GM12873 (cell line): ENCODE measurements around the gene CEP85.

Experiments used
- TF ChIP-seq, protein P1 (sequence below): IDR thresholded peaks from 2 replicates; pipeline ENCODE4 v1.5.1; 2012; ENCODE audit warnings: low read depth, mild to moderate bottlenecking, moderate library complexity, low read length, control low read depth; ENCODE audit not compliant: insufficient read depth; ENCODE audit errors: missing control alignments

CEP85 gene, protein sequence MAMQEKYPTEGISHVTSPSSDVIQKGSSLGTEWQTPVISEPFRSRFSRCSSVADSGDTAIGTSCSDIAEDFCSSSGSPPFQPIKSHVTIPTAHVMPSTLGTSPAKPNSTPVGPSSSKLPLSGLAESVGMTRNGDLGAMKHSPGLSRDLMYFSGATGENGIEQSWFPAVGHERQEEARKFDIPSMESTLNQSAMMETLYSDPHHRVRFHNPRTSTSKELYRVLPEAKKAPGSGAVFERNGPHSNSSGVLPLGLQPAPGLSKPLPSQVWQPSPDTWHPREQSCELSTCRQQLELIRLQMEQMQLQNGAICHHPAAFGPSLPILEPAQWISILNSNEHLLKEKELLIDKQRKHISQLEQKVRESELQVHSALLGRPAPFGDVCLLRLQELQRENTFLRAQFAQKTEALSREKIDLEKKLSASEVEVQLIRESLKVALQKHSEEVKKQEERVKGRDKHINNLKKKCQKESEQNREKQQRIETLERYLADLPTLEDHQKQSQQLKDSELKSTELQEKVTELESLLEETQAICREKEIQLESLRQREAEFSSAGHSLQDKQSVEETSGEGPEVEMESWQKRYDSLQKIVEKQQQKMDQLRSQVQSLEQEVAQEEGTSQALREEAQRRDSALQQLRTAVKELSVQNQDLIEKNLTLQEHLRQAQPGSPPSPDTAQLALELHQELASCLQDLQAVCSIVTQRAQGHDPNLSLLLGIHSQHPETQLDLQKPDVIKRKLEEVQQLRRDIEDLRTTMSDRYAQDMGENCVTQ

DNA sequence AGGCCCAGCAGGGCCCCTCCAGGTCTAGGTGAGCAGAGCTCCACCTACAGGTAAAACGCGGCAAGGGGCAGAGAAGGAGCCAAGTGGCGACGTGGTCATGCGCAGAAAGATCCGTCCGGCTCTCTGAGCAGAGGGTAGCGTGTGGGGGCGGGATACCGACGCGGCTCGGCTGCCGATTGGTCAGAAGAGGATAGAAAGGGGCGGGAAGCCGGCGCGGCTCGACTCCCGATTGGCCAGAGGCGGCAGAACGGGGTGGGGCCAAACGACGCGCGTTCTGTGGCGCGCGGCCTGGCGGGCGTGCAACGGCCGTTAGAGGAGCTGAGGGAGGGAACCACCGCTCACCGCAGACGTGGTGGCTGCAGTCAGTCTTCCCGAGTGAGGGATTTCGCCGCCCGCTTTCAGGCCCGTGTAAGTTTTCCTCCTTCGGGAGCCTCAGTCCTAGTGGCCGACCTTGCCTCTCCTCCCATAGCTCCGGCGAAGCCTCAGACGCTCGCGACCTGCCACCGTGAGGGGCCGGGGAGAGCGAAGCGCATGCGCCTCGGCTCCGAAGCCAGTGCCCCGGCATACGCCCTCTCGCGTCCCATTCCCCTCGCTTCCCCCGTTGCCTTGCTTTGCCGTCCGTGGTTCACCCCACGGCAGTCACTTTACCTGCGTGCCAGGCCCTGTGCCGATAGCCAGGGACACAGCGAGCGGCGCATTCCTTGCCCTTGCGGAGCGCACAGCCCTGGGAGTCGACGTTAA is at the start of gene CEP85:
TSS of gene CEP85 (plus strand) at position 298 of the 741 bp plus-strand sequence. CDS start 5,584 bp downstream, outside the sequence.
- TF ChIP-seq, protein P1, sequence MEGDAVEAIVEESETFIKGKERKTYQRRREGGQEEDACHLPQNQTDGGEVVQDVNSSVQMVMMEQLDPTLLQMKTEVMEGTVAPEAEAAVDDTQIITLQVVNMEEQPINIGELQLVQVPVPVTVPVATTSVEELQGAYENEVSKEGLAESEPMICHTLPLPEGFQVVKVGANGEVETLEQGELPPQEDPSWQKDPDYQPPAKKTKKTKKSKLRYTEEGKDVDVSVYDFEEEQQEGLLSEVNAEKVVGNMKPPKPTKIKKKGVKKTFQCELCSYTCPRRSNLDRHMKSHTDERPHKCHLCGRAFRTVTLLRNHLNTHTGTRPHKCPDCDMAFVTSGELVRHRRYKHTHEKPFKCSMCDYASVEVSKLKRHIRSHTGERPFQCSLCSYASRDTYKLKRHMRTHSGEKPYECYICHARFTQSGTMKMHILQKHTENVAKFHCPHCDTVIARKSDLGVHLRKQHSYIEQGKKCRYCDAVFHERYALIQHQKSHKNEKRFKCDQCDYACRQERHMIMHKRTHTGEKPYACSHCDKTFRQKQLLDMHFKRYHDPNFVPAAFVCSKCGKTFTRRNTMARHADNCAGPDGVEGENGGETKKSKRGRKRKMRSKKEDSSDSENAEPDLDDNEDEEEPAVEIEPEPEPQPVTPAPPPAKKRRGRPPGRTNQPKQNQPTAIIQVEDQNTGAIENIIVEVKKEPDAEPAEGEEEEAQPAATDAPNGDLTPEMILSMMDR, result peak; percentile 93

DNA sequence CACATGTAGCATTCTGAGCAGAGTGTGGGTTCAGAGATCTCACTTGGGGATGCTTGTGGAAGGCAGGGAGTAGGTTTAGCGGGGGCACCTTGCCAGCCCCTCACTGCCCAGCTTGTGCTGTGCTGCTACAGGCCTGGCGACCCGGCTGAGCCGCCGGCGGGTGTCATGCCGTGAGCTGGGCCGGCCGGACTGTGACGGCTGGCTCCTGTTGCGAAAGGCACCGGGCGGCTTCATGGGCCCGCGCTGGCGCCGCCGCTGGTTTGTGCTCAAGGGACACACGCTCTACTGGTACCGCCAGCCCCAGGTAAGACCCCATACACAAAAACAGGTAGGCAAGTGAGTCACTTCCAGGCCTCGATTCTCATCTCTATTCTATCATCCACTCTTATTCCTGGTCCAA is 49.1 kb upstream of the CEP85 start:
- TF ChIP-seq, protein P1, result no peak

DNA sequence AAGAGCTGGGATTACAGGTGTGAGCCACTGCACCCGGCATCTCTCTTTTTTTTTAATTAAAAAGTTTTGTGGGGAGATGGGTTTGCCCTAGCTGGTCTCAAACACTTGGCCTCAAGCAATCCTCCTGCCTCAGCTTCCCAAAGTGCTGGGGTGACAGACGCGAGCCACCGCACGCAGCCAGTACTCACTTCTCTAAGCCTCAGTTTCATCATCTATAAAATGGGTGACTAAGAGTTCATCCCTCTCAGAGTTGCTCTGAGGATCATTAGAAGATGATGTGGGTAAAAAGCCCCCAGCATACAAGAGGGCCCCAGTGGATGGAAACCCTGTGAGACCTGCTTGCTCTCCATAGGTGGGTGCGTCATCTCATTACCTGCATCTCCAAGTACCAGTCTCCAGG is 46.1 kb upstream of the CEP85 start:
- TF ChIP-seq, protein P1, result no peak

DNA sequence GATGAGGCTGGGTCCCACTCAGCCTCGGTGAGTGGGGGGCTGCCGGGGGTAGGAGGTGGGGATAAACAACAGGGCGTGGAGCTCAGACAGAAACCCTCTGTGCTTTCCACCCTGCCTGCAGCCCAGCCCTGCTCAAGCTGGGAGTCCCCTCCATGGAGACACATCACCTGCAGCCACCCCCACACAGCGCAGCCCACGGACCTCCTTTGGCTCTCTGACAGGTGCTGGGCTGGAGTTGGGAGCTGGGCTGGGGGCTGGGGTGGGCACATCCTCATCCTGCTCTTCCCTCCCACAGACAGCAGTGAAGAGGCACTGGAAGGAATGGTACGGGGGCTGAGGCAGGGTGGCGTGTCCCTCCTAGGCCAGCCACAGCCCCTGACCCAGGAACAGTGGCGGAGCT is 45.5 kb upstream of the CEP85 start:
- TF ChIP-seq, protein P1, result no peak

DNA sequence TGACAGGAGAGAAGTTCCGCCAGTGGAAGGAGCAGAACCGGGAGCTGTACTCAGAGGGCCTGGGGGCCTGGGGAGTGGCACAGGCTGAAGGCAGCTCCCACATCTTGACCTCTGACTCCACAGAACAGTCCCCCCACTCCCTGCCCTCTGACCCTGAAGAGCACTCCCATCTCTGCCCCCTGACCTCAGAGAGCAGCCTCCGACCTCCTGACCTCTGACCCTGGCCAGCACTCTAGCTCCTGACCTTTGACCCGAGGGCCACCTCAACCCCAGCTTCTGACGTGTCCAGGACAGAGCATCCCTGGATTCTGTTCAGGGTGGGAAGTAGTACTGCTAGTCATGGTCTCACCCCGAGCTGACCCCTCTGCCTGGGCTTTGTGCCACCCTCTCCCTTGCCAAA is 44.7 kb upstream of the CEP85 start:
- TF ChIP-seq, protein P1, result no peak

DNA sequence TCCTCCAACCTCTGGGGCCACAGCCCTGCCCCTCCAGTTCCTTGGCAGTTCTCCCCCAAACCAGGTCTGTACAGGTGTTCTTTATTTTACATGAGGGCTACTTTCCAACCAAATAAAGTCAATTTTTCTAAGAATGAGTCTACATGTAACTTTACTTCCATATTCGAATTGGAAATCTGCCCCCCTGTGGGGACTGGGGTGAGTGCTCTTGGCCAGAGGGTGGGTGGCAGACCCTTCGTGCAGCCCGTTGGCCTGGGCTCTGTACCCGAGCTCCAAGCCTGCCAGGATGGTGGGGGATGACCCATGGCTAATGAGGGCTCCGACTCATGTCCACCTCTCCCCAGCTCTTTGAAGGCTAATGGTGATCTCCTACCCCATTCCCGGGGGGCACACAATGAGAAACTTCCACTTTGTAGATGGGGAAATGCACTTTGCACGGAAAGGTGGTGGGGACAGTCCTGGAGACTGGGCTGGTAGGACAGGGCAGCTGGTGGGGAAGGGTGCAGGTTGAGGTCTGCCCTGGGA is 44.2 kb upstream of the CEP85 start:
- TF ChIP-seq, protein P1, result no peak
